GM19452 (cell line): Measurements from ENCODE around the gene CDRT4.

Experiments used
- ATAC-seq: cut with Tn5 transposase; IDR thresholded peaks from one replicate; pipeline ENCODE4 v1.9.1; 2021; ENCODE audit not compliant: unreplicated experiment

The CDRT4 gene

GRCh38 chr17:15398291-15398690 lies 69.1 kb downstream of the CDRT4 start:
- ATAC-seq: no peak

DNA sequence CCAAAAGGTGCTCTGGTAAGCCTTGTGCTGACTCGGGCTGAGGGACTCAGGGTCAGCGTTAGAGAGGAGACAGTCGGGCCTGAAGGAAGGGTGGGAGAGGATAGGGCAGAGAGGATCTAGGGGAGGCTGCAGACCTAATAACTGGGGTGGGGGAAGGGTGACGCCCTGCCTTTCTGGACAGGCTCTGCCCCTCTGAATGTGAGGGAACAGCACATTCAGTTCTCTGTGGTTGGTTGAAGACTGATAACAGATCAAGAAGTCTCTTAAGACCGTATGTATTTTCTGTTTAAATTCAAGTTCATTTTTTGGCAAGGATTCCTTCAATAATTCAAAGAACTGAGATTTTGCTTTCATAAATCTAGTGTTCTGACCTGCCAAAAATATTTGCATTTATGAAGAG lies 69.8 kb downstream of the CDRT4 start:
- ATAC-seq: no peak

DNA sequence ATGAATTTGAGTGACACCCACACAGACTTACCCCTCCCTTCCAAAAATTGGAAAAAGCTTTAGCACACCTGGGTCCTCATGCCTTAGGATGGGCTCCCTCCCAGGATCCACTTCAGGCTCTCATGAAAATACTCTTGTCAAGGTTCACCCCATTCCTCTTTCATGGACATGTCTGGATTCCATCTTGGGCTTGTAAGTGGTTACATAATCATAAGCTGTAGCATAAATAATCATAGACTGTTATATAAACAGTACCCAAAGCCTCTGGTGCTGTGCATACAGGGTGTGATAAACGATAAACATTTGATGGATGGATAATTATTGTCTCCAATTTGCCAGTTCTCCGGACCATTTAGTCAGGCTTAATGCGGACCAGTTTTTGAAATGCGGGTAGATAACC lies 72.3 kb downstream of the CDRT4 start:
- ATAC-seq: no peak

DNA sequence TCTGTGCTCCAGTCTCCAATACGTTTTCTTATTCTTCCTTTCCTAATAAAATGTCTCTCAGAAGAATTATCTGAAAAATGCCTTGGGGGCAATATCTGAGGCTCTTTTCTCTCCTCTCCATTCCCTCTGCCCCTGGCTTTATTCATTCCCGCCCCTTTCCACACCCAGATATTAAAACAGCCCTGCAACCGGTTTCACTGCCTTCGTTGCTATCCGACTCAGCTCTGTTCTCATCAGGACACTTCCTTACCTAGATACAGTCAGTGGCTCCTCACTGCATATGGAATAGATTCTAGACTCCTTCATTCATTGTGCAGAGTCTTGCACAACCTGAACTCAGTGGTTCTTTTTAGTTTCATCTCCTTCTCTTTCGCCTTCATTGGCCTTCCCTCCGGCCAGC lies 74.0 kb downstream of the CDRT4 start:
- no peak for ATAC-seq

GRCh38 chr17:15392326-15392741 lies 75.1 kb downstream of the CDRT4 start:
- no peak for ATAC-seq

GRCh38 chr17:15388356-15389041 lies 78.9 kb downstream of the CDRT4 start:
- no peak for ATAC-seq

GRCh38 chr17:15386083-15386482 lies 81.3 kb downstream of the CDRT4 start:
- no peak for ATAC-seq
